Astrocyte of the spinal cord (primary cell): ENCODE results near the gene PLA2G12A.
"Not testable (repeated sequence)": the region's sequence is repeated elsewhere in the genome, so short reads cannot be mapped to it uniquely, and the experiment has no call there.

Experiments used
- DNase-seq: peaks from one replicate; pipeline ENCODE4 v3.0.0; 2011; ENCODE audit warnings: low read depth, low spot score
- H3K4me3 ChIP-seq: 2 replicates; pipeline ENCODE4 v1.5.1; 2011; ENCODE audit warnings: low read depth, mild to moderate bottlenecking, low read length, moderate library complexity
- CTCF ChIP-seq: IDR thresholded peaks from 2 replicates; pipeline ENCODE4 v1.5.1; 2012; ENCODE audit warnings: low read depth, mild to moderate bottlenecking, low read length, inconsistent platforms
- in situ Hi-C: cut with HindIII; loops from 2 replicates; pipeline ENCODE4 v1.10.0; 2017; ENCODE audit warnings: low sequenced_read_pairs

PLA2G12A gene

DNA sequence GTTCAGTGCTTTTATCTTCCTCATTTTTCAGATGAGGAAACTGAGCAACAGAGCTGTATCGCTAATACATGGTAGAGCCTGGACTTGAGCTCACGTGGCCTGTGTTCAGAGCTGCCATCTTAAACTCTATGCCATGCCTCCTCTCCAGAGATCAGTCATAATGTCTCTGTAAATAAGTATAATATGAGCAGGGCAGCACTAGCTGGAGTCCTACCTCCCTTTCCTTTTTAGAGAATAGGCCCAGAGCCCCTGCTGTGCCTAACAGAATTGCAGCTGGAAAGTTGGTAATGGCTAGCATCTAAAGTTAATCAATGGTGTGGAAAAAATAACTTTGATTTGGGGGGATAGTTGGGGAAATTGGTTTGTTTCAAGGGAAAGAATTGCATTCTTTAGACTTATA is 47.0 kb downstream of the PLA2G12A start:
- no peak overlapping the region for H3K4me3 ChIP-seq
- in situ Hi-C loops, result no loop called here
- no peak for TF ChIP-seq CTCF
- DNase-seq, result no peak

GRCh38 chr4:109678925-109679324 is 50.9 kb downstream of the PLA2G12A start:
- in situ Hi-C loops, DNase-seq, H3K4me3 ChIP-seq: not testable (repeated sequence)

DNA sequence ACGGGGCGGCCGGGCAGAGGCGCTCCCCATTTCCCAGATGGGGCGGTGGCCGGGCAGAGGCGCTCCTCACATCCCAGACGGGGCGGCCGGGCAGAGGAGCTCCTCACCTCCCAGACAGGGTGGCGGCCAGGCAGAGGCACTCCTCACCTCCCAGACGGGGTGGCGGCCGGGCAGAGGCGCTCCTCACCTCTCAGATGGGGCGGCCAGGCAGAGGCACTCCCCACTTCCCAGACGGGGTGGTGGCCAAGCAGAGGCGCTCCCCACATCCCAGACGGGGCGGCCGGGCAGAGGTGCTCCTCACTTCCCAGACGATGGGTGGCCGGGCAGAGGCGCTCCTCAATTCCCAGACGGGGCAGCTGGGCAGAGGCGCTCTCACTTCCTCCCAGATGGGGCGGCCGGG is 51.4 kb downstream of the PLA2G12A start:
- H3K4me3 ChIP-seq, in situ Hi-C loops, DNase-seq: not testable (repeated sequence)

DNA sequence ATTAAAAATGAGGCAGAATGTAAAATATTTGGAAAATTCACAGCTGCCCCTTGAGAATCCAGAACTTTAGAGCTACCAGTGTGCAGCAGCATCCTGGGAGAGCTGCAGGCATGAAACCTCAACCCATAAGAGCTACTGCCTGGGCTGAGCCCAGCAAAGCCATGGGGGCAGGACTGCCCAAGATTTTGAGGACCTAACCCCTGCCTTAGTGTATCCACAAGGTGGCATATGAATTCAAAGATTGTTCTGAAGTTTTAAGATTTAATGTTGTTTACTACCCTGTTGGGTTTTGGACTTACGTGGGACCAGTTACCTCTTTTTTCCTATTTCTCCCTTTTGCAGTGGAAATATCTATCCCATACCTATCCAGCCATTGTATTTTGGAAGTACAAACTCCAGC is 53.0 kb downstream of the PLA2G12A start:
- no peak for TF ChIP-seq CTCF
- no peak for DNase-seq
- in situ Hi-C loops, result no loop called here

DNA sequence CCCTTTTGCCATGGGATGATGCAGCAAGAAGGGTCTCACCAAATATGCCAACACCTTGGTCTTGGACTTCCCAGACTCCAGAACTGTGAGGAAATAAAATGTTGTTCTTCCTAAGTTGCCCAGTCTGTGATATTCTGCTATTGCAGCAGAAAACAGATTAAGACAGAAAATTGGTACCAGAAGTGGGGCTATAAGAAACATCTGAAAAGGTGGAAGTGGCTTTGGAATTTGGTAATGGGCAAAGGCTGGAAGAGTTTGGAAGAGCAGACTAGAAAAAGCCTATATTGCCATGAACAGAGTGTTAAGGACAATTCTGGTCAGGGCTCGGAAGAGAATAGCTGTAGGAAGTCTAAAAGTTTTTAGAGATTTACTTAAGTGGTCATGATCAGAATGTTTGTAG is 54.0 kb downstream of the PLA2G12A start:
- H3K4me3 ChIP-seq, result no peak overlapping the region
- no peak for TF ChIP-seq CTCF
- in situ Hi-C loops, result no loop called here
- DNase-seq, result no peak

More for the DNA sequence above, 53.0 kb downstream of the PLA2G12A start:
- no peak overlapping the region for H3K4me3 ChIP-seq

GRCh38 chr4:109675181-109675580 is 54.7 kb downstream of the PLA2G12A start:
- DNase-seq, result no peak
- in situ Hi-C loops, result no loop called here
- no peak overlapping the region for H3K4me3 ChIP-seq
- no peak for TF ChIP-seq CTCF

DNA sequence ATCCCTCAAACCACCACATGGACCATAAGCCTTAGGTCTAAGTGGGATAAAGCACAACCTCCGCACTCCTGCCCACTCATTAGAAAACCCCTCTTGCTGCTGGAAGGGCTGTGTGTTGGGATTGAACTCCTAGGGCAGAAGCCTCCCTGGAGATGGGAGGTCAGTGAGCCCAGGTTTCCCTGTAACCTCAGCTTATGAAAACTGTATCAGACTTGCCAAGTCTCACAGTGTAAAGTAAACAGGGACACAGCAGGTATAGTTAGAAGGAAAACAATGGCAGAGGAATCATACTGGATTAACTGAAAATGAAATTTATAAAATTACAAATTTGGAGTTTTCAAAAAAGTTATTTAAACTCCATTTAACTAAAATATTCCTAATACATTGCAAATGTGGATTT is 56.6 kb downstream of the PLA2G12A start:
- DNase-seq, result no peak

More for the DNA sequence above, 56.6 kb downstream of the PLA2G12A start:
- H3K4me3 ChIP-seq, result no peak overlapping the region
- in situ Hi-C loops, result no loop called here
- no peak for TF ChIP-seq CTCF
